ENCODE data around the gene FOXL1.

The FOXL1 gene

GRCh38 chr16:86533076-86533475, 45.3 kb upstream of the FOXL1 start:
- DNase-seq (ENCODE audit: low spot score): no peak
- H3K4me3 ChIP-seq: no peak overlapping the region
- TF ChIP-seq CTCF (IDR thresholded peaks at IDR 0.05): no peak
- H3K27ac ChIP-seq: no peak overlapping the region

DNA sequence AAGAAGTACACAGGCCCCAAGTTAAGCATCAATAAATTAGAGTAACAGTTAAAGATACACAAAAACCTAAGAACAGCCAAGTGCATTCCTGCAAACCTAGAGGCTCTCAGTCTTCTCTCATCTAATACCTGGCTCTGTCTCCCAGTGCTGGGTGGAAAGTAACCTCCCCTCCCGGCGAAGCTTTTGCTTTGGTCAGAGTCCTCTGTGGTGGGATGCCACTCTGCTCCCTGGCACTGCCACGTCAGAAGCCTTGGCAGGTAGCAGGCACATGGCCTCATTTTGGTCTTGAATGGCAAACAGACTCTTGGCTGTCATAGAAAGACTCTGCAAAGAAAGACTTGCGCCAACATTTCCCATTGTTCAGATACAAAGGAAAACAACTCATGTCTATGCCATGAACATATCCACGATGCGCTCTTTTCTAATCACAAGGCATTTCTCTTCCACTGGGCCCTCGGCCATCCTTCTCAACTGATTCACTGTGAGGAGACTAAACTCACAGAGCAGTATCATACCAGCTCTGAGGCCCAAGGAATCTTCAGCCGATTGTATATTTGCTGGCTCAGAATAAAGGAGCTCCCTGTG, 44.5 kb upstream of the FOXL1 start:
- Histone ChIP-seq H3K27ac (no peak overlapping the region), H3K4me3 (no peak overlapping the region)
- DNase-seq (ENCODE audit: low spot score): no peak
- TF ChIP-seq CTCF (IDR thresholded peaks at IDR 0.05): no peak

DNA sequence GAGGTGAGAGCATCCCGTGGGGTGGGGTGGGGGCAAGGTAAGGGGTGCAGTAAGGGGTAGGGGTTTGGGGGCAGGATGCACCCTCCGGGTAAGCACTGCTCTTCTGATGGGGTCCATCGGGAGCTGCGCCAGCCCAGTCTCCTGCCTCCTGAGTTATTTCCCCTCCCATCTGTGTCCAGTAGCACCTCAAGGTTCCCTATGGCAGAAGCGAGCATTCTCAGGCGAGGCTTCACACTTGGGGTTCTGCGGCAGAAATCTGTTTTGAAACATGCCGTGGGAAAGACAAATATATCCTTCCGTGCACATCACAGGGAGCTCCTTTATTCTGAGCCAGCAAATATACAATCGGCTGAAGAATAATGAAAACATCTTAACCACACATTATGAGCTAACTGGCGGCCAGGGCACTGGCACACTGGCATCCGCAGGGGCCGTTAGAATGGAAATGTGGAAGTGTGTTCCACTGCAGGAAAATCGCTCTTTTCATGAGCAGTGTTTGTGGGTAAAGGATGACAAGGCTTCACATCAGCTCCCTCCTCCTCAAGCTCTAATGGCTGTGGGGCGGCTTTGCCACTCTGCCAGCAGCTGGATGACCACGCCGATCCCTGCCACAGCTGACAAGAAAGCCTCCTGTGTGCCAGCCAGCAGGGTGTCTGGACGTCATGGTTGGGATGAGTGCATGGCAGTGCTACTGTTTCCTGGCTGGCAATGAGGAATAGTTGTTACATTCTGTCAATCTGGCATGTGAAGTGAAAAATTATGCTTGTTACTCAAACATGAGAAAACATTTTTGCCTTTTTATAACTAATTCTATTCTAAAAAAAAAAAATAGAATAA, 43.4 kb upstream of the FOXL1 start:
- no peak for TF ChIP-seq CTCF (IDR thresholded peaks at IDR 0.05)
- no peak overlapping the region for H3K4me3 ChIP-seq
- no peak overlapping the region for H3K27ac ChIP-seq
- no peak for DNase-seq (ENCODE audit: low spot score)

DNA sequence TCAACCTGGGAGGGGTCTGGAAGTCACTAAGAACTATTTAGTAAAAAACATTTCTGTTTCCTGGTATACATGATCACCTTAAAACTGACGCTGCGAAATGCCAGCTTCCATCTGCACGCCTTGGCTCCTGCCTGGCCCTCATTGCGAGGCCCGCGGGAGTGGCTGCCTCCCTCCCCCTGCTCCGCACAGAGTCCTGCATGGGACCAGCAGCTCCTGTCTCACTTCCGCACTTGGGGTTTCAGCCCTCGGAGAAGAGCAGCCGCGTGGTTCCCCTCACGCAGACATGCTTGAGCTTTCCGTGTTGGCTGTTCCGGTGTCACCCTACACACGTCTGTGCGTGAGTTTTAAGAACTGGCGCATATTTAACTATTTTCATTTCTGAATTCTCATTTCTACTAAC, 41.7 kb upstream of the FOXL1 start:
- no peak for DNase-seq (ENCODE audit: low spot score)
- no peak for TF ChIP-seq CTCF (IDR thresholded peaks at IDR 0.05)
- Histone ChIP-seq H3K4me3 (no peak overlapping the region), H3K27ac (no peak overlapping the region)

DNA sequence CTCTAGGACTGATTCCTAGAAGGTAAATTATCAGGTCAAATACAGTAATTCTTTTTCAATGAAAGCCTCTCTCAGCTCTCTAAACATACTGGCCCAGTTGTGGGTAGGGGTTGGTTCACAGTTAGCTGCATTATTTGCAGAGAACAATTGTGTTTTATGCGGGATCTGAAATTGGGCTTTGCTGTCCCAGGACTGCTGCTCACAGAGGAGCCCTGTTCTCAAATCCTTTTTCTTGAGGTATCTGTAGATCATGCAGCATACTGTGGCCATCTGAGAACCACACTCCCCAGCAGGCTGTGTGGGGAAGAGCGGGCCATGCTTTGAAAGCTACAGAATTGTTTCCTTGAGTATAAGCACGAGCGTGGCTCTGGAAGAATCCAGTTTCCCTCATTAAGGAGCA, 40.9 kb upstream of the FOXL1 start:
- H3K4me3 ChIP-seq: no peak overlapping the region
- H3K27ac ChIP-seq: no peak overlapping the region
- DNase-seq (ENCODE audit: low spot score): no peak
- TF ChIP-seq CTCF (IDR thresholded peaks at IDR 0.05): no peak

DNA sequence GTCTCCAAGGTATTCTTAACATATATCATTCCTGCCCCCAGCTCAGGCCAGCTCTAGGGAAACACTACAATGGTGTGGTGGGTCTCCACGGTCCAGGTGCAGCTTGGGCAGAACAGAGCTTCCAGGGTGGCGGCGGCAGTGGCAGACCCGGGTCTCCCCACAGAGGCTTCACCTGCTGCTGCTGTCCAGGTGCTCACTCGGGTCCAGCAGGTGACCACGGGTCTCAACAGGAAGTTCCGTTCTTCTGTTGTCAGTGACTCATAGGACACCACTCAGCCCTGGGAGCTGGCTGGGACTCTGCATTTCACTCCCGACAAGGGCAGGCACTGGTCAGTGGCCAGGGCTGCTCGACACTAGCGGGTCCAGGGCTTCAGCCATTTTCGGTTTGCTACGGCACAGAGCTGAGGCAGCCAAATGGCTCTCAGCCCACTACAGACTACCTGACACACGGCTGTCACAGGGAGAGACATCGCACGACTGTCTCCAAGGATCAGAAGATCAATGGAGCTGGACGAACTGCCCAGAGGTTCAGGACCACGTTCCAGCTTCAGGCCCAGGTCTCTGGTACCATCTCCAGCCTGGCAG, 40.1 kb upstream of the FOXL1 start:
- TF ChIP-seq CTCF (IDR thresholded peaks at IDR 0.05): no peak
- no peak for DNase-seq (ENCODE audit: low spot score)
- Histone ChIP-seq H3K4me3 (no peak overlapping the region), H3K27ac (no peak overlapping the region)

DNA sequence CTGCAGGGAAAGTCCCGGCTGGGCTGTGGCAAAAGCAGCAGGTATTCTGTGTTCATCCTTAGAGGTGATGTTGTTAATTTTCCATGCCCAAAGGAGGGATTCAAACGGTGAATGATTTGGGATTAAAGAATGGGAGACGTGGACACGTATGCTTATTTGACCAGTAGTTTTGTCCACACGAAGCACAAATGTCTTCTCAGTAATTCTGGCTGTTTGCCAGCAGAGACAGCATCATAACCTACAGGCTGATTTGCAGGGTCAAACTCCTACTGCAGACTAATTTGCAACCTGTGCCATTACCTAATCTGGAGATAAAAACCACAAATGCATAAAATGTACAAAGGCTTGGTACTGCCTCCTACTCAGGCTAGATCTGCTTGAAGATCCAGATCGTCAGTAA, 37.5 kb upstream of the FOXL1 start:
- TF ChIP-seq CTCF (IDR thresholded peaks at IDR 0.05): no peak
- Histone ChIP-seq H3K27ac (no peak overlapping the region), H3K4me3 (no peak overlapping the region)
- DNase-seq (ENCODE audit: low spot score): no peak

All from coronary artery (tissue), 2 donors.